HG03432 (cell line): ENCODE measurements around the gene CFB.
"Not testable (repeated sequence)": the region's sequence is repeated elsewhere in the genome, so short reads cannot be mapped to it uniquely, and the experiment has no call there.

ENCODE experiments used
- ATAC-seq: cut with Tn5 transposase; IDR thresholded peaks from one replicate; pipeline ENCODE4 v1.9.1; 2021; ENCODE audit warnings: mild to moderate bottlenecking, moderate library complexity; ENCODE audit not compliant: unreplicated experiment

The CFB gene

DNA sequence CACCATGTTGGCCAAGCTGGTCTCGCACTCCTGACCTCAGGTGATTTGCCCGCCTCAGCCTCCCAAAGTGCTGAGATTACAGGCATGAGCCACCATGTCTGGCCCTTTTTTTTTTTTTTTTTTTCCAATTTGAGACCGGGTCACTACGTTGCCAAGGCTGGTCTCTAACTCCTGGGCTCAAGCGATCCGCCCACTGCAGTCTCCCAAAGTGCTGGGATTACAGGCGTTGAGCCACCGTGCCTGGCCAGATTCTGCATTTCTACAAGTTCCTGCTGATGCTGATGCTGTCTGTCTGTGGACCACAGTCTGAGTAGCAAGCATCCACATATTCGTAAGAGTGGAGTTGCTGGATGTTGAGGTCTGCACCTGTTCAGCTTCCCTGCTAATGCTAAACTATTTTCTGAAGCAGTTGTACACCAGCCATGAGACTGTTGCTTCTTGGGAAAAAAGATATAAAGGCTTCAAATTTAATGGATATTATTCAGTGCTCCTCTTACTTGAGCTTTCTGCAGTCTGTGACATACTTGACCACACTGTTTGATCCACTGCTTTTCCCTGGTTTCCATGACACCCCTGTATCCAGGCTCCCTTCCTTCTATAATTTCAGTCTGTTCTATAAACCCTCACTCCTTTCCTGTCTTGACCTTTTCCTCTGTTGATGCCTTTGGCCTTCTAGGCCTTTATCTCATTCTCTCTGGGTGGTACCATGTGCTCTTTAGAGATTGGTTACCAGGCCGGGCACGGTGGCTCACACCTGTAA lies 33.9 kb upstream of the CFB start:
- ATAC-seq = no peak

- ATAC-seq = no peak
These were observed 30.5 kb upstream of the CFB start for GRCh38 chr6:31915351-31915750.

GRCh38 chr6:31915756-31916155 lies 30.1 kb upstream of the CFB start:
- ATAC-seq = no peak

- no peak for ATAC-seq
These were observed 27.7 kb upstream of the CFB start for GRCh38 chr6:31918069-31918720.

GRCh38 chr6:31919624-31920303 lies 26.1 kb upstream of the CFB start:
- no peak for ATAC-seq

- no peak for ATAC-seq
These were observed 25.1 kb upstream of the CFB start for GRCh38 chr6:31920811-31921210.

DNA sequence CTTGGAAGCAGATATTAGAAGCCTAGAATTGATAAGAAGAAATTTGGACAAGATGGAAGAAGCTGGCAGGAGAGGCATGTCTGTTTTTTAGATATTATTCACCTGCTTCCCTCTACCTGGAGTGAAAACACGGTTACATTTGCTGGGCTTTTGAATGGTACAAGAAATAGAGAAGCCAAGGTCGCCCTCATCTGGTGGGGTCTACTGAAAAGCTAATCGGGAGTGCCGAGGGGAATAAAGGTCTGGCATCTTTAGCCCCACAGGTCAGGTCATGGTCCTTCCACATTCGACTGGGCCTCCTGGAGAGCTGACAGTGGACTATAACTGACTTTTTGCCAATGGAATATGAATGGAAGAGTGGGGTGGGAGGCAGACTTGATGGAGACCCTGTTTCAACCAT lies 23.0 kb upstream of the CFB start:
- no peak for ATAC-seq

DNA sequence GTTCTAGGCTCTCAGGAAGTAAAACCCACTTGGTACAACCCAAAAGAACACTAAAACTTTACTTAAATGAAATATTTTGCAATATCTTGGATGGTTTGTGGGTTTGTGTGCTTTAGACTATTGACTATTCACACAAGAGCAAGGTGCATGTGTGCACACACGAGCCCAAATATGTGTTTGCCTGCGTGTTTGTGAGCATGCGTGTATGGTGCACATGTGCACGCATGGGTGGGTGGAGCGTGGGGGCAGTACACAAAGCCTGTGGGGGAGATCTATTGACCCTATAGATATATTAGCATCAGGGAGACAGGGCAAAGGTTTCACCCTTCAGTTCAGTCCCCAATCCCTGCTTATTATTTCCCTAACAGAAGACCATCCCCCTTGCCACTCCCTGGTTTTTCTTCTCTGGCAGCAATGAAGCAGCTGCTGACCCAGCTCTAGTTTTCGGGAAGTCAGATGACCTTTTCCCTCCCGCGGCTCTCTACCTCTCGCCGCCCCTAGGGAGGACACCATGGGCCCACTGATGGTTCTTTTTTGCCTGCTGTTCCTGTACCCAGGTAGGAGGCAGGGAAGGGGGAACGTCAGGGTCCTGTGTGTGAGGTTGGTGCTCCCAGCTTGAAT lies 18.5 kb upstream of the CFB start, which contains the start of gene C2:
Gene C2 (plus strand): TSS at position 476 of the 621 bp plus-strand sequence. CDS start 36 bp downstream, at position 512.
- no peak for ATAC-seq

DNA sequence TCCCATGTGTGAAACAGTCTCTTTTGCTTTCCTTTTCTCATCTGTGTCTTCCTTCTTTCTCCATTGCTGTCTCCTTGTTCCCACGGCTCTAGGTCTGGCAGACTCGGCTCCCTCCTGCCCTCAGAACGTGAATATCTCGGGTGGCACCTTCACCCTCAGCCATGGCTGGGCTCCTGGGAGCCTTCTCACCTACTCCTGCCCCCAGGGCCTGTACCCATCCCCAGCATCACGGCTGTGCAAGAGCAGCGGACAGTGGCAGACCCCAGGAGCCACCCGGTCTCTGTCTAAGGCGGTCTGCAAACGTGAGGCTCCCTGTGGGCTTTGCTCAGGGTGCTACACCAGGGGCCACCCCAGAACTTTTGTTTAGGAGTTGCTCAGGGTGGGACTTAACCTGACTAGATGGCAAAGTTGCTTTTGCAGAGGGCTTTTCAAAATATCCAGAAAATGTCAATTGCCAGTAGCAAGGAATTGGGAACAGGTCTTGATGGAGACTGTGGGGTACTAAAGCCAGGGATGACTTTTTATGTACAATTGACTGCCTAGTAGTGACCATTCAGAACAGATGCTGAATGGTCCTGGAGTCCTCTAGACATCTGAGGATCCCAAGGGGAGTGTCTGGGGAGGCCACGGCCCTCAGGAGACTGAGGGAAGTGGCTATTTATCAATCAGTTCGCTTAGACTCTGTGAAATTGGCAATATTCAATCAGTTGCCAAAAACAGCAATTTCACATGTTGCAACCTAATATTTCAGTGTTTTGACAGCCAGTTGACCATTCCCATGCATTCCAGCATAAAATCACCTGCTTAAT lies 17.8 kb upstream of the CFB start:
- ATAC-seq = no peak

DNA sequence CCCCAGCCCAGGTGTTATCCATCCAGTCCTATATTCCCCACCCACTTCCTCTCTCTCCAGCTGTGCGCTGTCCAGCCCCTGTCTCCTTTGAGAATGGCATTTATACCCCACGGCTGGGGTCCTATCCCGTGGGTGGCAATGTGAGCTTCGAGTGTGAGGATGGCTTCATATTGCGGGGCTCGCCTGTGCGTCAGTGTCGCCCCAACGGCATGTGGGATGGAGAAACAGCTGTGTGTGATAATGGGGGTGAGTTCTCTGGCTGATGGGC lies 17.3 kb upstream of the CFB start:
- no peak for ATAC-seq

DNA sequence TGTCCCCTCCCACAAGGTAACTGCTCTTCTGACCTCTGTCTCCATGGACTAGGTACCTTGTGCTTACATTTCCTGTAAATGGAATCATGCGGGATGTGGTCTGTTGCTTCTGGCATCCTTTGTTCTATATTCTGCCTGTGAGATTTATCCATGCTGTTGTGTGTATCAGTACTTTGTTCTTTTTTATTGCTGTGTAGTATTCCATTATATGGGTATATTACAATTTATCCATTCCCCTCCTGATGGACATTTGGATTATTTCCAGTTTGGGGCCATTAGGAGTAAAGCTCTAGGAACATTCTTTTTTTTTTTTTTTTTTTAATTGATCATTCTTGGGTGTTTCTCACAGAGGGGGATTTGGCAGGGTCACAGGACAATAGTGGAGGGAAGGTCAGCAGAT lies 14.9 kb upstream of the CFB start:
- no peak for ATAC-seq

GRCh38 chr6:31932137-31932536 lies 13.8 kb upstream of the CFB start:
- ATAC-seq = not testable (repeated sequence)

- no peak for ATAC-seq
These were observed 12.4 kb upstream of the CFB start for GRCh38 chr6:31933537-31933936.

DNA sequence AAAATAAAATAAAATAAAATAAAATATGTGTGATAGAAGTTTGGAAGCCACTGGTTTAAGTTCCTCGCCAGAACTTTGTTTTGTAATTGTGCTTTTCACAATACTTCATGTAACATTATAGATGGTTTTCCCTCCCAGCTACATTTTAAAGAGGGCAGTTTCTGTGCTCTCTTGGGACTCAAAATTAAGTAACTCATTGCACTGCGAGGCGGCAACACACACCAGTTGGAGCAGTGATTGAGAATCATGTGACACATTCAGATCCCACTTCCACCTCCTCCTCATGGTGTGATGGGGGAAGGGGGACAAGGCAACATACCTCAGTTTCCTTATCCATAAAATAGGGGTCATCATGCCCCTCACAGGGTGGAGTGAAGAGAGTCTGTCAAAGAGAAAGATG lies 10.9 kb upstream of the CFB start:
- no peak for ATAC-seq

DNA sequence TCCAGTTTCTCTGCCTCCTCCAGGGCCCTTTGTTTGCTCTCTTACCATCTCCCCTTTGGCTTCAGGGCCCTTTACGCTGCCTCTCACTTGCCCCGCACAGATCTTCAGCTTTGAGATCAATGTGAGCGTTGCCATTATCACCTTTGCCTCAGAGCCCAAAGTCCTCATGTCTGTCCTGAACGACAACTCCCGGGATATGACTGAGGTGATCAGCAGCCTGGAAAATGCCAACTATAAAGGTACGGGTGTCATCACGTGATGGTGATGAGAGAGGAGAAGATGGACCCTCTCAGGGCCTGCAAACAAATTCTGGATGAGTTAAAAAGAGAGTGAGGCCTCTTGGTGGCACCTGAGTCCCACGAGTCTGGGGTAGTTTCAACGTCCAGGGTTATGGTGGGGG lies 10.1 kb upstream of the CFB start:
- ATAC-seq = no peak

DNA sequence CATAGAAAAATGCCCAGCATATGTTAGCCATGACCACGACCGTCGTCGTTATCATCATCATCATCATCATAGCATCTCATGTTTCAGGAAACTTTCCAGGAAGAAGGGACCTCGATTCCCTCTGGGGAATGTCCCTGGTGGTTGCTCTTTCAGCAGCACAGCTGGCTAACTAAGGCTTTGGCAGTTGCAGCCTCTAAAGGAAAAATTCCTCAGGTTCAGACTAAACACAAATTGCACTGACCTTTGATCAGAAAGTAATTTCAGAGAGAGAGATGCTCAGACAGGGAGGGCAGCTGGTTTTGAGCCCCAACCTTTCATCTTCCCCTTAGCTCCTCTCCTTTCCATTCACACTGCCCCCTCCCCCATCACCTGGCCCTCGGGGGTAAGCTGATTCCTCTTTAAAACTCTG lies 5.6 kb upstream of the CFB start:
- ATAC-seq = no peak

DNA sequence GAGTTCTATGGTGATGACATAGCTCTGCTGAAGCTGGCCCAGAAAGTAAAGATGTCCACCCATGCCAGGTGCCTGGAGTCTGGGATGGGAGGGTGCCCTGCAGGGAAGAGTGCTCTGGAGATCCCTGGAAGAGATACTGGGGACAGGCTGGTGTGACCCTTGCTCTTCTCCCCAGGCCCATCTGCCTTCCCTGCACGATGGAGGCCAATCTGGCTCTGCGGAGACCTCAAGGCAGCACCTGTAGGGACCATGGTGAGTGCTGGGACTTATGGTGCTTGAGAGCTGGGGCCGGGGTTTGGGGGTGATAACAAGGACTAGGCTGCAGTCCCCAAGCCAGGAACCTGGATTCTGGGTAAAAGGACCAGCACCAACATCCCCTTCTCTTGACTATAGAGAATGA lies 2.2 kb upstream of the CFB start:
- ATAC-seq = no peak

DNA sequence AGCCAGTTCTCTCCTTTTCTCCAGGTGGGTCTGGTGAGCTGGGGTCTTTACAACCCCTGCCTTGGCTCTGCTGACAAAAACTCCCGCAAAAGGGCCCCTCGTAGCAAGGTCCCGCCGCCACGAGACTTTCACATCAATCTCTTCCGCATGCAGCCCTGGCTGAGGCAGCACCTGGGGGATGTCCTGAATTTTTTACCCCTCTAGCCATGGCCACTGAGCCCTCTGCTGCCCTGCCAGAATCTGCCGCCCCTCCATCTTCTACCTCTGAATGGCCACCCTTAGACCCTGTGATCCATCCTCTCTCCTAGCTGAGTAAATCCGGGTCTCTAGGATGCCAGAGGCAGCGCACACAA lies 765 bp upstream of the CFB start:
- no peak for ATAC-seq

DNA sequence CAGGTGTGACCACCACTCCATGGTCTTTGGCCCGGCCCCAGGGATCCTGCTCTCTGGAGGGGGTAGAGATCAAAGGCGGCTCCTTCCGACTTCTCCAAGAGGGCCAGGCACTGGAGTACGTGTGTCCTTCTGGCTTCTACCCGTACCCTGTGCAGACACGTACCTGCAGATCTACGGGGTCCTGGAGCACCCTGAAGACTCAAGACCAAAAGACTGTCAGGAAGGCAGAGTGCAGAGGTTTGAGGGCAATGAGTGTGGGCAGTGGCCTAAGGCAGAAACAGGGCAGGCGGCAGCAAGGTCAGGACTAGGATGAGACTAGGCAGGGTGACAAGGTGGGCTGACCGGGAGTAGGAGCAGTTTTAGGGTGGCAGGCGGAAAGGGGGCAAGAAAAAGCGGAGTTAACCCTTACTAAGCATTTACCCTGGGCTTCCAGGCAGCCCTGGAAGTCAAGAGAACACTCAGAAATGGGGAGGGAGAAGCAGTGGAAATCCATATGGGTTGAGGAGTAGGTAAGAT lies 533 bp downstream of the CFB start:
- no peak for ATAC-seq

DNA sequence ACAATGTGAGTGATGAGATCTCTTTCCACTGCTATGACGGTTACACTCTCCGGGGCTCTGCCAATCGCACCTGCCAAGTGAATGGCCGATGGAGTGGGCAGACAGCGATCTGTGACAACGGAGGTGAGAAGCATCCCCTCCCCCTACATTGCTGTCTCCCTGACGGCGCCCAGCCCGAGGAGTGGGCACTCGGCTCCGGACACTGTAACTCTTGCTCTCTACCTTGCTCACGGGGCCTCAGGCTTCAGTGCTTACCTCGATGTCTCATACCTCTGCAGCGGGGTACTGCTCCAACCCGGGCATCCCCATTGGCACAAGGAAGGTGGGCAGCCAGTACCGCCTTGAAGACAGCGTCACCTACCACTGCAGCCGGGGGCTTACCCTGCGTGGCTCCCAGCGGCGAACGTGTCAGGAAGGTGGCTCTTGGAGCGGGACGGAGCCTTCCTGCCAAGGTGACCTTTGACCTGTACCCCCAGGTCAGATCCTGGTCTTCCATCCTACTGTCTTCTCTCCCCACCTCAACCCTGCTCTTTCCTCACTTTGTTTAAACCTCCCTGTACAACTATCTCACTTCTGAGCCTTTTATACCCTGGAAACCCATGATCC lies 1.3 kb downstream of the CFB start:
- ATAC-seq = no peak

GRCh38 chr6:31947864-31948263 lies 2.0 kb downstream of the CFB start:
- no peak for ATAC-seq
